Chondrocyte (in vitro differentiated cells): ENCODE data around the gene PLA2G10. TPM values are rescaled to one million over a fixed set of nuclear protein-coding genes. Genes with fewer than 3 reads are reported as not detected.
"Not testable (repeated sequence)": the region's sequence is repeated elsewhere in the genome, so short reads cannot be mapped to it uniquely, and the experiment has no call there.

Source experiments
- DNase-seq: peaks from one replicate; pipeline ENCODE4 v3.0.0; 2021; ENCODE audit warnings: mixed read lengths, low spot score
- H3K27ac Mint-ChIP-seq: one replicate; pipeline ENCODE4 v1.8.0; 2021; ENCODE audit warnings: mild to moderate bottlenecking, moderate library complexity, mixed read lengths; ENCODE audit not compliant: unreplicated experiment
- H3K27me3 Mint-ChIP-seq: 2 replicates; pipeline ENCODE4 v1.8.0; 2021; ENCODE audit warnings: low read depth, mixed read lengths
- H3K36me3 Mint-ChIP-seq: 2 replicates; pipeline ENCODE4 v1.8.0; 2021; ENCODE audit warnings: low read depth, mixed read lengths
- H3K4me1 Mint-ChIP-seq: 2 replicates; pipeline ENCODE4 v1.8.0; 2021; ENCODE audit warnings: low read depth, mild to moderate bottlenecking, mixed read lengths
- H3K4me3 Mint-ChIP-seq: one replicate; pipeline ENCODE4 v1.8.0; 2021; ENCODE audit warnings: mild to moderate bottlenecking, moderate library complexity, mixed read lengths; ENCODE audit not compliant: unreplicated experiment
- H3K9me3 Mint-ChIP-seq: 2 replicates; pipeline ENCODE4 v1.8.0; 2021; ENCODE audit warnings: low read depth, mixed read lengths
- long read RNA-seq: library from polyadenylated mRNA; stranded (forward); transcript quantifications from one replicate; pipeline ENCODE4 v2.0.0, GENCODE V29; 2021
- total RNA-seq: library from RNA; stranded (reverse); gene quantifications from 3 replicates; pipeline ENCODE4 v1.2.1, GENCODE V29; 2021

The PLA2G10 gene, protein sequence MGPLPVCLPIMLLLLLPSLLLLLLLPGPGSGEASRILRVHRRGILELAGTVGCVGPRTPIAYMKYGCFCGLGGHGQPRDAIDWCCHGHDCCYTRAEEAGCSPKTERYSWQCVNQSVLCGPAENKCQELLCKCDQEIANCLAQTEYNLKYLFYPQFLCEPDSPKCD
- total RNA-seq: not detected in 3 replicates
- long read RNA-seq: 0 reads

DNA sequence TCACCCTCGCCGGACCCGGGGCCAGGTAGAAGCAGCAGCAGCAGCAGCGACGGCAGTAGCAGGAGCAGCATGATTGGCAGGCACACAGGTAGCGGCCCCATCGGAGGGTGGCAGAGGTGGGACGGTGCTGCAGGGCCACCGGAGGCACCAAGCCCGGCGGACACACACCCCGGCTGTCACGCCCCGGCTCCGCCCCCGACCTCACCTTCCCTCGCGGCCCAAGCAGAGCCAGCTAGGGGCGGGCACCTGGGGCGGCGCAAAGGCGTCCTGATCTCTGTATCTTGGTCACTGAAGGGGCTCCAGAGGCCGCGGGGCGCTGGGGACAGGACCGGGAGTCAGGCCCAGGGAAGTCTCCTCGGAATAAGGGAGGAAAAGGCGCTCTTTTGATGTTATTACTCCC is at the start of gene PLA2G10:
Gene PLA2G10, minus strand, starts transcription at position 180 of the 400 bp plus-strand sequence. Its CDS starts 79 bp downstream, at position 101.
- H3K4me3 Mint-ChIP-seq, H3K27ac Mint-ChIP-seq, H3K4me1 Mint-ChIP-seq, DNase-seq, H3K36me3 Mint-ChIP-seq, H3K9me3 Mint-ChIP-seq, H3K27me3 Mint-ChIP-seq: not testable (repeated sequence)

GRCh38 chr16:14742273-14743128 is 48.4 kb upstream of the PLA2G10 start, which contains the start of gene NPIPA2:
Gene NPIPA2, plus strand, starts transcription at chr16:14742533. Its CDS starts 5,533 bp downstream, at chr16:14748066.
- not testable (repeated sequence) for H3K36me3 Mint-ChIP-seq, H3K4me1 Mint-ChIP-seq, DNase-seq, H3K27me3 Mint-ChIP-seq, H3K27ac Mint-ChIP-seq, H3K4me3 Mint-ChIP-seq, H3K9me3 Mint-ChIP-seq

GRCh38 chr16:14741794-14742193 is 47.7 kb upstream of the PLA2G10 start:
- DNase-seq, H3K27me3 Mint-ChIP-seq, H3K4me1 Mint-ChIP-seq, H3K9me3 Mint-ChIP-seq, H3K27ac Mint-ChIP-seq, H3K36me3 Mint-ChIP-seq, H3K4me3 Mint-ChIP-seq: not testable (repeated sequence)

GRCh38 chr16:14740832-14741385 is 46.8 kb upstream of the PLA2G10 start:
- not testable (repeated sequence) for DNase-seq, H3K27ac Mint-ChIP-seq, H3K27me3 Mint-ChIP-seq, H3K4me3 Mint-ChIP-seq, H3K9me3 Mint-ChIP-seq, H3K4me1 Mint-ChIP-seq, H3K36me3 Mint-ChIP-seq

DNA sequence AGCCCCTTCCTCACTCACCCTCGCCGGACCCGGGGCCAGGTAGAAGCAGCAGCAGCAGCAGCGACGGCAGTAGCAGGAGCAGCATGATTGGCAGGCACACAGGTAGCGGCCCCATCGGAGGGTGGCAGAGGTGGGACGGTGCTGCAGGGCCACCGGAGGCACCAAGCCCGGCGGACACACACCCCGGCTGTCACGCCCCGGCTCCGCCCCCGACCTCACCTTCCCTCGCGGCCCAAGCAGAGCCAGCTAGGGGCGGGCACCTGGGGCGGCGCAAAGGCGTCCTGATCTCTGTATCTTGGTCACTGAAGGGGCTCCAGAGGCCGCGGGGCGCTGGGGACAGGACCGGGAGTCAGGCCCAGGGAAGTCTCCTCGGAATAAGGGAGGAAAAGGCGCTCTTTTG is 39.1 kb upstream of the PLA2G10 start:
- H3K4me1 Mint-ChIP-seq, H3K27me3 Mint-ChIP-seq, H3K4me3 Mint-ChIP-seq: not testable (repeated sequence)

GRCh38 chr16:14703156-14704011 is 9.3 kb upstream of the PLA2G10 start, which contains the start of gene NPIPA3:
Gene NPIPA3, plus strand, starts transcription at chr16:14703411. Its CDS starts 5,533 bp downstream, at chr16:14708944.
- H3K4me3 Mint-ChIP-seq, H3K9me3 Mint-ChIP-seq, H3K36me3 Mint-ChIP-seq, H3K27ac Mint-ChIP-seq, DNase-seq, H3K4me1 Mint-ChIP-seq, H3K27me3 Mint-ChIP-seq: not testable (repeated sequence)

More for the DNA sequence above, 39.1 kb upstream of the PLA2G10 start:
- DNase-seq, H3K36me3 Mint-ChIP-seq, H3K9me3 Mint-ChIP-seq, H3K27ac Mint-ChIP-seq: not testable (repeated sequence)

GRCh38 chr16:14702672-14703071 is 8.6 kb upstream of the PLA2G10 start:
- H3K27ac Mint-ChIP-seq, H3K27me3 Mint-ChIP-seq, H3K4me1 Mint-ChIP-seq, H3K9me3 Mint-ChIP-seq, H3K36me3 Mint-ChIP-seq, DNase-seq, H3K4me3 Mint-ChIP-seq: not testable (repeated sequence)

DNA sequence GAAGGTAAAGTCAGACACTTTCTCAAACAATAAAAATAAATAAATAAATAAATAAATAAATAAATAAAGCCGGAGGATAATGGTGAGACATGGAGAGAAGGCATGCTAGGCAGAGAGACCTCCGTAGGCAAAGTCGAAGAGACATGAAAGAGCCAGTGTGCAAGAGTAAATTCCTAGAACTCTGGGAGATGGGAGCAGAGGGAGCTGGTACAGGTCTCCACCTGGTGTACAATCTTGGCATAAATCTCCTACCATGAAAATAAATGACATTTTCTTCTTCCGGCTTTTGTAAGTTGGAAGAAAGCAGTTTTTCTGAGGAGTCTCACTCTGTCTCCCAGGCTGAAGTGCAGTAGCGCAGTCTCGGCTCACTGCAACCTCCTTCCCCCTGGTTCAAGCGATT is 7.8 kb upstream of the PLA2G10 start:
- H3K9me3 Mint-ChIP-seq: not testable (repeated sequence)

GRCh38 chr16:14685870-14686793 is 8.0 kb downstream of the PLA2G10 start:
- not testable (repeated sequence) for DNase-seq, H3K36me3 Mint-ChIP-seq, H3K4me1 Mint-ChIP-seq, H3K9me3 Mint-ChIP-seq, H3K27me3 Mint-ChIP-seq, H3K4me3 Mint-ChIP-seq
- peak overlapping the region; percentile 32 for H3K27ac Mint-ChIP-seq

More for the DNA sequence above, 7.8 kb upstream of the PLA2G10 start:
- not testable (repeated sequence) for H3K27ac Mint-ChIP-seq, H3K4me3 Mint-ChIP-seq, H3K4me1 Mint-ChIP-seq, H3K27me3 Mint-ChIP-seq, DNase-seq, H3K36me3 Mint-ChIP-seq
